ENCODE data around the gene NME7.

DNA sequence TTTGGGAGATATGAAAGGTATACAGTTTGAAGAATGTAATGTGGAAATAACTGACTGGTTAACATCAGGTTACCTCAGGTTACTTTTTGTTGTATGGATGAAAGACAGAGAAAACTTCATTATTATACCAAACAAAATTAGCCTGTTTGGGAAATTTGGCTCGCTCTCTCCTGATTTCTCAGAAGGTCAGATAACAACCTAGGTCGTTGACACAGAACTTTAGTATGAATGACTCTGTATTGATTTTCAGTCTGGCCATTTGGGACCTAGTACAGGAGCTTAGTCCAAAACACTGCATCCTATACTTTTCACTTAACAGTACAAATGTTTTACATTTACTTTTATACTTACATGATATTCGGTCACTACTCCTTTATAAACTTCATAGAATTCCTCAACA is 132.8 kb downstream of the NME7 start:
- TF ChIP-seq, protein P1, sequence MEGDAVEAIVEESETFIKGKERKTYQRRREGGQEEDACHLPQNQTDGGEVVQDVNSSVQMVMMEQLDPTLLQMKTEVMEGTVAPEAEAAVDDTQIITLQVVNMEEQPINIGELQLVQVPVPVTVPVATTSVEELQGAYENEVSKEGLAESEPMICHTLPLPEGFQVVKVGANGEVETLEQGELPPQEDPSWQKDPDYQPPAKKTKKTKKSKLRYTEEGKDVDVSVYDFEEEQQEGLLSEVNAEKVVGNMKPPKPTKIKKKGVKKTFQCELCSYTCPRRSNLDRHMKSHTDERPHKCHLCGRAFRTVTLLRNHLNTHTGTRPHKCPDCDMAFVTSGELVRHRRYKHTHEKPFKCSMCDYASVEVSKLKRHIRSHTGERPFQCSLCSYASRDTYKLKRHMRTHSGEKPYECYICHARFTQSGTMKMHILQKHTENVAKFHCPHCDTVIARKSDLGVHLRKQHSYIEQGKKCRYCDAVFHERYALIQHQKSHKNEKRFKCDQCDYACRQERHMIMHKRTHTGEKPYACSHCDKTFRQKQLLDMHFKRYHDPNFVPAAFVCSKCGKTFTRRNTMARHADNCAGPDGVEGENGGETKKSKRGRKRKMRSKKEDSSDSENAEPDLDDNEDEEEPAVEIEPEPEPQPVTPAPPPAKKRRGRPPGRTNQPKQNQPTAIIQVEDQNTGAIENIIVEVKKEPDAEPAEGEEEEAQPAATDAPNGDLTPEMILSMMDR (IDR thresholded peaks at IDR 0.05; ENCODE audit: low read length): no peak
- no peak for TF ChIP-seq EZH2 (IDR thresholded peaks at IDR 0.05; ENCODE audit: borderline replicate concordance, low read length)

All from OCI-LY1 (cell line).